ENCODE data around the gene EPHA8.

The EPHA8 gene

DNA sequence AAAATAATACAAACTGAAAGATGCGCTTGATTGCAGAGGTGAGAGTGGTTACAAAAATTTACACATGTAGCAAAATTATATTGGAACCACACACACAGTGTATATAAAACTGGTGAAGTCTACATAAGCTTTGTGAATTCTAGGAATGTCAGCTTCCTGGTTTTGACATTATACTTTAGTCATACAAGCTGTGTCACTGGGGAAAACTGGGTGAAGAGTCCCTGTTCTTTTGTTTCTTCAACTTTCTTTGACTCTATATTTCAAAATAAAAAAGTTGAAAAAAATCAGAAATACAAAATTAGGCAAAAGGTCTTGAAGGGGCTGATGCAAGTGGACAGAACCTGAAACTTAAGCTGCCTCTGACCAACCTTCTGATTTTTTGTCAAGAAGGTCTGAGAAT is 83.1 kb downstream of the EPHA8 start:
- no peak for DNase-seq (ENCODE audit: low read depth)

DNA sequence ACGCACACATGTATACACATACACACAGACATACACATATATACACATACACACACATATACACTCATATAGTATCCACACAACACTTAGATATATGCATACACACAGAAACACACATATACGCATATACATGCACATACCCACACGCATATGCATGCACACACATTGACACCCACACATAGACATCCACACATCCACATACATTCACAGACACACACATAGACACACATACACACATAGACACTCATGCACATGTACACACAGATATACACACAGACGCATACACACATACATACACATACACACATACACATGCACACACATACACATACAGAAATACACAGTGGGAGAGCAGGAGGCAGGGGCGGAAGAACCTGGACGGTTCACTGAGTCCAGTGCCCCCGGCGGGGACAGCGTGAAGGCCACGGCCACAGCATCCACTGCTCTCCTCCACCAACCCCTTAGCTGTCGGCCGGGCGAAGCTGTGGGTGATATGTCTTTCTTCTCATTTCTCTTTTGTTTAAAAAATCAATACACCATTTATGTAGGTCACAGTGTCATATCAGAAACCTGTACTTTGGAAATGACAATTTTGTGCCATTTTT is 86.9 kb downstream of the EPHA8 start:
- no peak for DNase-seq (ENCODE audit: low read depth)

DNA sequence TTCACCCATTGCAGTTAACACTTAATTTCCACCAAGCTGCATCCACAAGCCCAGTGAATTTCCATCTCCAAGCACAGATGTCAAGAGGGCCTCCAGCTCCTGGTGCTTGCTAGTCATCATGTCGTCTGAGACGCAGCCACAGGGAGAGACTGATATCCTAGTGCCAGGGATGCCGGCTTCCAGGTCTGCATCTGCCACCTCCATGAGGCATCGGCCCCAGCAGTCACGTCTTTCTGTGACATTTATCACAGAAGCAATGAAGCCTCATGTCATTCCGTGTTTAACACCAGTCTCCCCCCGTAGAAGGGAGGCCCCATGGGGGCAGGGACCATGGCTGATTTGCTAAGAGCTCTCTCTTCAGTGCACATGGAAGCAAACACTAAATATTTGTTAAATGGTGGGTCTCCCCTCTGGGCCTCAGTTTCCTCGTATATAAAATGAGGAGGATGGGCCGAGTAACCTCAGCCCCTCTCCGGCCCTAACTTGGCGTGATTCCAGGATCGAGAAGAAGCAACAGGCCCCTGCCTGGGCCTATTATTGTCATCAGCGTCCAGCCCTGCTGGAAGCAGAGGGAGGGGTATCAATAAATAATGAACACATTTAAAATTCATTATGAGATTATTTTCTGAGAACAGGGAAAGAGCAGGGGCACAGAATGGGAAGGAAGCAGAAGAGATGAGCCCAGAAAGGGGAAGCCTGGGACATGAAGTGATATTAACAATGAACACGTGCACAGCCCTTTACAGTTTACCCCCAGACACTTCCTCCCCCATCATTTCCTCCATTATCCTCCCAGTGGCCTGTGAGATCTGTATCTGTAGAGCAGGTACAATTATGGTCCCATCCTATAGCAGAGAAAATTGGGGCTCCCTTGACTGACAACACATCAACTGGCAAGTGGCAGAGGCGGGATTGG is 88.9 kb downstream of the EPHA8 start:
- no peak for DNase-seq (ENCODE audit: low read depth)

DNA sequence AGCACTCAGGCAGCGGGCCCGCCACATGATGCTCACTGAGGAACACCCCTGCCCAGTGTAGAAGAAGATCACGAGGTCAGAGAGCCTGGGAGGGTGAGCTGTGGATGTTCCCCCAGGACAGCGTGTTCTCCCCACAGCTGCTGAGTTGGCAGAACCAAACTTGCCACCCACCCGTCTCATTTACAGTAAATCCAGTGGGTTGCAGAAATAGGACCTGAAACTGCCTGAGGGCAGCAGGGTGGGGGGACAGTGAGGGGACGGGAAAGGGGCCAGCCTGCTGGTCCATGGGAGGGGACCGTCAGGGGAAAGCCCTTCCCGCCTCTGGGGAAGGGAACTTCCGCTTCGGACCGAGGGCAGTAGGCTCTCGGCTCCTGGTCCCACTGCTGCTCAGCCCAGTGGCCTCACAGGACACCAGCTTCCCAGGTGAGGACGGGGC is 89.6 kb downstream of the EPHA8 start, which contains the start of gene C1QB:
Gene C1QB, plus strand, starts transcription at position 356 of the 436 bp plus-strand sequence. CDS start 6,227 bp downstream, outside the sequence.
- no peak for DNase-seq (ENCODE audit: low read depth)

Measured in stimulated activated CD8-positive, alpha-beta memory T cell treated with anti-CD3 and anti-CD28 coated beads, Interleukin-15, amount 100 ng/mL, for 24 hours (primary cell).